Peyer's patch (tissue), 4 donors: Measurements from ENCODE around the gene EHD4. TPM values are rescaled to one million over a fixed set of nuclear protein-coding genes. Genes with fewer than 3 reads are reported as not detected.

ENCODE experiments used
- DNase-seq, 3 donors: peaks; one replicate each; pipeline ENCODE4 v3.0.0-alpha.2; 2017 to 2019
- H3K27ac ChIP-seq, 4 donors: fragments of 200-600 bp; sonication (generic); one replicate each; pipeline ENCODE4 v1.5.1; 2016 to 2019
- H3K27me3 ChIP-seq, 2 donors: fragments of 200-600 bp; sonication (generic); one replicate each; pipeline ENCODE4 v1.5.1; 2019
- H3K36me3 ChIP-seq, 3 donors: fragments of 200-600 bp; sonication (generic); one replicate each; pipeline ENCODE4 v1.5.1; 2016 to 2019
- H3K4me1 ChIP-seq, 4 donors: fragments of 200-600 bp; sonication (generic); one replicate each; pipeline ENCODE4 v1.5.1; 2016 to 2019
- H3K4me3 ChIP-seq, 4 donors: fragments of 200-600 bp; sonication (generic); 1 replicate in 3 of 4; 2 replicates in 1 of 4; pipeline ENCODE4 v1.5.1; 2016 to 2019; ENCODE audit warnings: mild to moderate bottlenecking in 1 of 4
- H3K9me3 ChIP-seq, 4 donors: fragments of 200-600 bp; sonication (generic); one replicate each; pipeline ENCODE4 v1.5.1; 2016 to 2019; ENCODE audit warnings: mild to moderate bottlenecking in 1 of 4
- POLR2A ChIP-seq, 2 donors: fragments of 450-650 bp; IDR thresholded peaks; one replicate each; pipeline ENCODE4 v1.5.1; 2017; ENCODE audit warnings: antibody characterized with exemption in 2 of 2, mild to moderate bottlenecking in 2 of 2, moderate library complexity in 2 of 2
- total RNA-seq, 4 donors: library from RNA; depleted of rRNA; stranded (reverse); fragments of >200 nt; gene quantifications; one replicate each; pipeline ENCODE4 v1.1.0, GENCODE V29; 2016
- TF ChIP-seq, protein P1 (sequence below), 6 experiments: fragments of 450-650 bp in 4 of 6; fragments of 200-600 bp in 2 of 6; sonication (generic) in 1 of 6; IDR thresholded peaks; one replicate each; pipeline ENCODE4 v1.5.1; 2017 to 2019; ENCODE audit warnings: antibody characterized with exemption in 6 of 6, mild to moderate bottlenecking in 3 of 6, moderate library complexity in 1 of 6

EHD4 gene
- total RNA-seq, 4 donors from 2014 or later, result 23.1 to 53.9 (median 34.9) TPM

DNA sequence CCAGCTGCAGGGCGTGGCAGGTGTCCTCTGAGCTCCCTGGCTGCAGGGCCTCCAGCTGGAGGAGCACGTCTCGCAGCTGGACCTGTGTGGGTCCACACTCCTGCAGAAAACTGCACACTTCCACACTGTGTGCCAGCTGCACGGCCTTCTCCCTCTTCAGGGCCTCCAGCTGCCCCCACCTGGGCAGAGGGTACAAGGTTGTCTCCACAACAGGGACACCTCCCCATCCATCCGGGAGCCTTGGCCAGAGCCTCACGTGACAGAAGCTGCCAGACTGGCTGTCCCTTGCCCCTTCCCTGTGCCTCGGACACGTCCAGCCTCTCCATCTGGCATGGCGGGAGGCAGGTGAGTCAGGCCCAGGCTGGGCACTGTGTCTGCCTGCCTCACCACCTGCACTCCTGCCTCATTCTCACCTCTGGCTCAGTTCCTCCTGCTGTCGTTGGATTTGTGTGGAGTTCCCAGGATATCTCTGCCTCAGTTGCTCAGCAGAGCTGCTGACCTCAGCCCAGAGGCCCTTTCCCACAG is 93.0 kb downstream of the EHD4 start:
- DNase-seq, result no peak
- Histone ChIP-seq H3K9me3 (no peaks in the 10 kb centered on the region), H3K36me3 (no peaks in the 10 kb centered on the region), H3K4me1 (peaks cover 0 to 13% (median 3%) of the 10 kb centered on the region in 4 donors), H3K4me3 (no peak overlapping the region), H3K27me3 (peaks cover 0 to 5% of the 10 kb centered on the region in 2 donors), H3K27ac (no peak overlapping the region)
- TF ChIP-seq, protein P1, sequence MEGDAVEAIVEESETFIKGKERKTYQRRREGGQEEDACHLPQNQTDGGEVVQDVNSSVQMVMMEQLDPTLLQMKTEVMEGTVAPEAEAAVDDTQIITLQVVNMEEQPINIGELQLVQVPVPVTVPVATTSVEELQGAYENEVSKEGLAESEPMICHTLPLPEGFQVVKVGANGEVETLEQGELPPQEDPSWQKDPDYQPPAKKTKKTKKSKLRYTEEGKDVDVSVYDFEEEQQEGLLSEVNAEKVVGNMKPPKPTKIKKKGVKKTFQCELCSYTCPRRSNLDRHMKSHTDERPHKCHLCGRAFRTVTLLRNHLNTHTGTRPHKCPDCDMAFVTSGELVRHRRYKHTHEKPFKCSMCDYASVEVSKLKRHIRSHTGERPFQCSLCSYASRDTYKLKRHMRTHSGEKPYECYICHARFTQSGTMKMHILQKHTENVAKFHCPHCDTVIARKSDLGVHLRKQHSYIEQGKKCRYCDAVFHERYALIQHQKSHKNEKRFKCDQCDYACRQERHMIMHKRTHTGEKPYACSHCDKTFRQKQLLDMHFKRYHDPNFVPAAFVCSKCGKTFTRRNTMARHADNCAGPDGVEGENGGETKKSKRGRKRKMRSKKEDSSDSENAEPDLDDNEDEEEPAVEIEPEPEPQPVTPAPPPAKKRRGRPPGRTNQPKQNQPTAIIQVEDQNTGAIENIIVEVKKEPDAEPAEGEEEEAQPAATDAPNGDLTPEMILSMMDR (IDR thresholded peaks at IDR 0.05), result no peak
- no peak for TF ChIP-seq POLR2A (IDR thresholded peaks at IDR 0.05)

DNA sequence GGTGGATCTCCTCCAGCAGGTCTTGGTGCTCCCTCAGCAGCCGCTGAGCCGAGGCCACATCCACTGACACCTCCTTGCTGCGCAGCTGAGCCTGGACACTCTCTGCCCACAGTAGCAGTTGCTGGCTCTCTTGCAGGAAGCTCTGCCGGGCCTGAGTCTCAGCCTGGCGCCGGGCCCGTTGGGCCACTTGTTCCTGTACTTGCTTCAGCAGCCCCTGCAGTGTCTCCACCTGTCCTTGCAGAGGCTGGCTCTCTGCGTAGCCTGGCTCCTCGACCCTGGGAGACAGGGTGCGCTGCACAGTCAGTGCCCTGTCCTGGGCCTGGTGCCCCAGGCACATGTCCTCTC is 94.0 kb downstream of the EHD4 start:
- no peak for DNase-seq
- H3K27ac ChIP-seq, result no peak overlapping the region

DNA sequence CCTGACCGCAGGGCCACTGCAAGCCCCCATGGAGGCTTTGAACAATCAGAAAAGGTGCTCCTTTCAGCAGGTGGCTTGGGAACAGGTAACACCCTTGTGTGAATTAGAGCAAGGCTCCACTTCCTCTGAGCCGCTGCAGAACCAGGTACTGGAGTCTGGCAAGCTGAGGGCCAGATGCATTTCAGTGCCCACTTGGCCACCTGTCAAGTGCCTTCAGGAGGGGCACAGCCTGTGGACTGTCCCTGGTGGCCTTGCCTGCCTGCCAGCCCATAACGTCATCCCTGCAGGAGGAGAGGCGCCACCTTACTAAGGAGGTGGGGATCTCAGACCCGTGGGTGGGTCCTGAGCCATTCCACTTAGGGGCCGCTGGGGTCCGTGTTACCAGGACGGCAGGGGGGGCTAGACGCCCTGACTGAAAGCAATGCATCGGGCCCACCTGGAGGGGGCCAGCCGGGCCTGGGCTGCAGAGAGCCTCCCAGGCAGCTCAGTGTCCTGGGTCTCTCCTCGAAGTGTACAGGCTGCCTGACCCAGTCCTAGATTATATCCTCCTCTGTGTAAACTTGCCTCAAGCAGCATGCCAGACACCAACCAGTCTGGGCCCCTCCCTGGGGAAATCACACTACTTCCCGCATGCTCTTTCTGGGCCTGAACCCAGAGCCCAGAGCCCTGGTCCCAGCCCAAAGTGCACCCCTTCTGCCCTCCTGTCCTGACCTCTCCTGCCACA is 94.6 kb downstream of the EHD4 start:
- H3K4me1 ChIP-seq, result peaks cover 0 to 13% (median 3%) of the 10 kb centered on the region in 4 donors
- H3K9me3 ChIP-seq, result no peaks in the 10 kb centered on the region
- no peak overlapping the region for H3K4me3 ChIP-seq
- no peaks in the 10 kb centered on the region for H3K36me3 ChIP-seq
- TF ChIP-seq, protein P1 (IDR thresholded peaks at IDR 0.05), result no peak
- TF ChIP-seq POLR2A (IDR thresholded peaks at IDR 0.05), result no peak
- no peak overlapping the region for H3K27ac ChIP-seq
- DNase-seq, result no peak
- H3K27me3 ChIP-seq, result peaks cover 0 to 5% of the 10 kb centered on the region in 2 donors

More for the DNA sequence above, 94.0 kb downstream of the EHD4 start:
- H3K9me3 ChIP-seq, result no peaks in the 10 kb centered on the region
- no peak overlapping the region for H3K4me3 ChIP-seq
- H3K27me3 ChIP-seq, result peaks cover 0 to 5% of the 10 kb centered on the region in 2 donors
- peaks cover 0 to 13% (median 3%) of the 10 kb centered on the region in 4 donors for H3K4me1 ChIP-seq
- no peak for TF ChIP-seq POLR2A (IDR thresholded peaks at IDR 0.05)
- TF ChIP-seq, protein P1 (IDR thresholded peaks at IDR 0.05), result no peak
- H3K36me3 ChIP-seq, result no peaks in the 10 kb centered on the region

DNA sequence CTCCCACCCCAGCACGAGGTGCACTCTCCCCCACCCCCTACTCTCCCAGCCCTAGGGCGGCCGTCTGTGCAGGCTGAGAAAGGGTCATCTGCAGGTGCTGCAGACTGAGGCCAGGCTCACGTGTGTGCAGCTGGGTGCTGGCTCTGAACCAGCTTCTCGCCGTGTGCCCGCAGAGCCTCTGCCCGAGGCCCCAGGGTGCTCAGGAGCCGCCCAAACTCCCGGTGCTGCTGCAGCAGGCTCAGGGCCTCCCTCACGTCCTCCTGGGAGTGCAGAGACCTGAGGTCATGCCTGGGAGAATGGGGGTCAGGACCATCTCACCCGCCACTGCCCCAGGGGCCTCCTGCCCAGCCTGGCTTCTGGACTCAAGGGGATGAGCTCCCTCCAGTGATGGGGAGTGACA is 95.7 kb downstream of the EHD4 start:
- peaks cover 0 to 5% of the 10 kb centered on the region in 2 donors for H3K27me3 ChIP-seq
- H3K4me1 ChIP-seq, result peaks cover 0 to 4% (median 0%) of the 10 kb centered on the region in 4 donors
- no peaks in the 10 kb centered on the region for H3K36me3 ChIP-seq
- no peak overlapping the region for H3K4me3 ChIP-seq
- no peak for TF ChIP-seq POLR2A (IDR thresholded peaks at IDR 0.05)
- TF ChIP-seq, protein P1 (IDR thresholded peaks at IDR 0.05), result no peak
- H3K27ac ChIP-seq, result no peak overlapping the region
- no peaks in the 10 kb centered on the region for H3K9me3 ChIP-seq
- no peak for DNase-seq

DNA sequence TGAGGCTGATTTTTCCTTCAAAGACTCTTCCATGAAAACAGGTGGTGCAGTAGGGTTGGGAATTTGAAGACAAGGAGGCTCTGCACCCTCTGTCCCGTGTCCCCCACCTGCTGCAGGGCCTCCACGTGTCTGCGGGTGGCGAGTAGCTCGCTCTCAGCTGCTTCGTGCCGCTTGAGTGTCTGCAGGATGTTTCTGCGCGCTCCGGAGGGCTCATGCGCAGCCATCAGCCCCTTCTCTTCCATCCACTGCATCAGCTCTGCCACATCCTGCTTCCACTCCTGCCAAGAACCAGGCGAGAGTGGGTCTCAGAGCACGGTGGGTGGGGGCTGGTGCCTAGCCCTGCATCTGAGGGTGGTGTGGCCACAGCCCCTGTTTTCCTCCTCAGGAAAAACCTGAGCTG is 96.3 kb downstream of the EHD4 start:
- Histone ChIP-seq H3K4me3 (no peak overlapping the region), H3K27ac (no peak overlapping the region), H3K9me3 (no peaks in the 10 kb centered on the region), H3K27me3 (peaks cover 0 to under 1% of the 10 kb centered on the region in 2 donors), H3K36me3 (no peaks in the 10 kb centered on the region), H3K4me1 (no peaks in the 10 kb centered on the region)
- no peak for DNase-seq
- TF ChIP-seq, protein P1 (IDR thresholded peaks at IDR 0.05), result no peak
- no peak for TF ChIP-seq POLR2A (IDR thresholded peaks at IDR 0.05)
